Neural progenitor cell (in vitro differentiated cells): Measurements from ENCODE around the gene SPESP1.

Source experiments
- CTCF ChIP-seq: fragments of 200-600 bp; sonication (generic); IDR thresholded peaks from 2 replicates; pipeline ENCODE4 v1.5.1; 2017; ENCODE audit warnings: antibody characterized with exemption, mild to moderate bottlenecking
- EZH2 ChIP-seq: fragments of 200-600 bp; sonication (generic); IDR thresholded peaks from 2 replicates; pipeline ENCODE4 v1.6.1; 2017; ENCODE audit warnings: antibody characterized with exemption, mild to moderate bottlenecking, moderate library complexity
- EZH2phosphoT487 ChIP-seq: fragments of 200-600 bp; sonication (generic); IDR thresholded peaks from 2 replicates; pipeline ENCODE4 v1.6.1; 2017; ENCODE audit warnings: antibody characterized with exemption

- TF ChIP-seq CTCF (no peak), EZH2 (no peak), EZH2phosphoT487 (no peak)
Observed at GRCh38 chr15:68930268-68931022, at the start of gene SPESP1.
